AG10803 (cell line): ENCODE measurements around the gene SPATS1.
"Not testable (repeated sequence)": the region's sequence is repeated elsewhere in the genome, so short reads cannot be mapped to it uniquely, and the experiment has no call there.

ENCODE experiments used
- DNase-seq: peaks from one replicate; pipeline ENCODE4 v3.0.0; 2010; ENCODE audit warnings: low read depth
- H3K4me3 ChIP-seq: 2 replicates; pipeline ENCODE4 v1.5.1; 2011; ENCODE audit warnings: mild to moderate bottlenecking, low read length, control low read depth
- CTCF ChIP-seq: conservative IDR thresholded peaks from 2 replicates; pipeline ENCODE4 v1.5.1; 2011; ENCODE audit warnings: mild to moderate bottlenecking, low read length, control low read depth, inconsistent platforms

The SPATS1 gene

GRCh38 chr6:44311304-44311703 is 31.1 kb upstream of the SPATS1 start:
- H3K4me3 ChIP-seq, result no peak overlapping the region
- no peak for DNase-seq
- no peak for TF ChIP-seq CTCF

GRCh38 chr6:44311767-44312166 is 30.7 kb upstream of the SPATS1 start:
- H3K4me3 ChIP-seq, result peak overlapping the region; percentile 89
- DNase-seq, result no peak
- TF ChIP-seq CTCF, result no peak

GRCh38 chr6:44312901-44313788 is 29.3 kb upstream of the SPATS1 start, which contains the start of gene AARS2:
Gene AARS2, minus strand, starts transcription at chr6:44313347. Its CDS starts 24 bp downstream, at chr6:44313323.
- TF ChIP-seq CTCF, result peak; percentile 90
- peak; percentile 85 for DNase-seq
- H3K4me3 ChIP-seq, result peak within 1 kb of the TSS; percentile 89

GRCh38 chr6:44314657-44315056 is 27.8 kb upstream of the SPATS1 start:
- not testable (repeated sequence) for DNase-seq

GRCh38 chr6:44315516-44315915 is 26.9 kb upstream of the SPATS1 start:
- no peak for TF ChIP-seq CTCF
- DNase-seq, result no peak
- no peak overlapping the region for H3K4me3 ChIP-seq

More at GRCh38 chr6:44314657-44315056, 27.8 kb upstream of the SPATS1 start:
- H3K4me3 ChIP-seq, result not testable (repeated sequence)

- no peak for DNase-seq
- TF ChIP-seq CTCF, result no peak
- H3K4me3 ChIP-seq, result no peak overlapping the region
These were observed 26.5 kb upstream of the SPATS1 start for GRCh38 chr6:44315951-44316350.

- no peak for TF ChIP-seq CTCF
- DNase-seq, result no peak
- H3K4me3 ChIP-seq, result no peak overlapping the region
These were observed 26.0 kb upstream of the SPATS1 start for GRCh38 chr6:44316481-44316880.

GRCh38 chr6:44317136-44317631 is 25.3 kb upstream of the SPATS1 start:
- DNase-seq, H3K4me3 ChIP-seq: not testable (repeated sequence)
